ENCODE measurements around the gene SAPCD2. TPM values are rescaled to one million over a fixed set of nuclear protein-coding genes. Genes with fewer than 3 reads are reported as not detected.

SAPCD2 gene
- total and polyA plus RNA-seq, 2 of the 8 experiments (the other 6 are each of a cell fraction or from before 2014, with no cell fraction given), result 12.7 to 32.1 TPM

GRCh38 chr9:137034709-137035506 lies 35.4 kb downstream of the SAPCD2 start (continued):
- TF ChIP-seq SIX5 (IDR thresholded peaks at IDR 0.05; ENCODE audit: low read depth, low read length), result no peak
- TF ChIP-seq SIN3A (conservative IDR thresholded peaks at IDR 0.05 in 1 of 2, IDR thresholded peaks at IDR 0.05 in 1 of 2; ENCODE audit: low read depth in 1 of 2, low read length in 2 of 2), result 0 out of 4 replicates have a peak, but pooled peaks of 1 of the 2 experiments have one; percentile 56
- TF ChIP-seq CTCF (IDR thresholded peaks at IDR 0.05; ENCODE audit: control extremely low read depth in 1 of 3, insufficient read depth in 1 of 3, low read depth in 1 of 3, low read length in 3 of 3), result peak in 2 of 3 experiments; percentile 93 to 95; a peak in 3 of 4 replicates
- no peak for TF ChIP-seq CBX8 (IDR thresholded peaks at IDR 0.05; ENCODE audit: borderline replicate concordance, low read depth, low read length)
- no peak for TF ChIP-seq SAP30 (IDR thresholded peaks at IDR 0.05; ENCODE audit: insufficient read depth, insufficient replicate concordance, low read length)
- TF ChIP-seq CEBPB (IDR thresholded peaks at IDR 0.05; ENCODE audit: low read depth, low read length), result 0 out of 2 replicates have a peak, but pooled peaks have one; percentile 25
- no peak for TF ChIP-seq TCF12 (IDR thresholded peaks at IDR 0.05; ENCODE audit: low read depth, low read length)
- TF ChIP-seq SP1 (IDR thresholded peaks at IDR 0.05; ENCODE audit: low read depth, low read length), result no peak
- no peak for TF ChIP-seq POLR2AphosphoS5 (IDR thresholded peaks at IDR 0.05; ENCODE audit: low read depth, low read length)
- peak; percentile 87 to 90 for TF ChIP-seq RAD21 (IDR thresholded peaks at IDR 0.05 in 1 of 2, conservative IDR thresholded peaks at IDR 0.05 in 1 of 2; ENCODE audit: low read depth in 2 of 2, low read length in 2 of 2)
- TF ChIP-seq MAX (IDR thresholded peaks at IDR 0.05), result peak; percentile 12; the same call in 1 of the 2 replicates
